ENCODE measurements around the gene IFI30.

IFI30 gene

DNA sequence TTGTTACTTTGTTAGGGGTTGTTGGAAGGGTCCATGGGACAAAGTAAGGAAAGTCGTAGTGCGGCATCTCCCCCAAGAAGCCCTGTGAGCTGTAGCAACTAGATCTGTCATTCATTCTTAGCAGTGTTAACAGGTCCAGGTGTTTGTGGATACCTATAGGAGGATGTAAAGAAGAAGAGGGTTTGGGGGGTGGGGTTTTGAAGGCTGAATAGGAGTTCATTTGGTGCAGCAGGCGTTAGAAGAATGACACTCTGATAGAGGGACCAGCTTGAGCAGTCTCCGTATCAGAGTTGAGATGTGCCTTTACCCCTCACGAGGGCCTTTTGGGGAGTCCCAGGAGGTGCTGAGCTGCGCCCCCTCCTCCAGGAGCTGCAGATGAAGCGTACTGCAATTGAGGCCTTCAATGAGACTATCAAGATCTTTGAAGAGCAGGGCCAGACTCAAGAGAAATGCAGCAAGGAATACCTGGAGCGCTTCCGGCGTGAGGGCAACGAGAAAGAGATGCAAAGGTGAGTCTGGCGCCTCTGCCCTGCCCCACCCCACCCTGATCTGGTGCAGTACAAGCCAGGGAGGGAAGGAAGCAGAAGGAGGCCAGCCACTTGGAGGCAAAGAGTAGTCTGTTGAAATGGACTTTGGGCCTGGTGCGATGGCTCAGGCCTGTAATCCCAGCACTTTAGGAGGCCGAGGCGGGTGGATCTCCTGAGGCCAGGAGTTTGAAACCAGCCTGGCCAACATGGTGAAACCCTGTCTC lies 7.6 kb upstream of the IFI30 start:
- no peaks in the 10 kb centered on the region for H3K27me3 ChIP-seq (ENCODE audit: control insufficient read depth, insufficient read depth, low read length)
- no peaks in the 10 kb centered on the region for H3K9me3 ChIP-seq (ENCODE audit: control insufficient read depth, low read length)
- H3K4me1 ChIP-seq (ENCODE audit: control insufficient read depth, insufficient read depth, low read length) = peaks cover under 1% of the 10 kb centered on the region
- no peaks in the 10 kb centered on the region for H3K36me3 ChIP-seq (ENCODE audit: control insufficient read depth, insufficient read depth, low read length)
- H3K4me3 ChIP-seq (ENCODE audit: low read length) = no peak overlapping the region
- no peak overlapping the region for H3K9ac ChIP-seq (ENCODE audit: low read length)

DNA sequence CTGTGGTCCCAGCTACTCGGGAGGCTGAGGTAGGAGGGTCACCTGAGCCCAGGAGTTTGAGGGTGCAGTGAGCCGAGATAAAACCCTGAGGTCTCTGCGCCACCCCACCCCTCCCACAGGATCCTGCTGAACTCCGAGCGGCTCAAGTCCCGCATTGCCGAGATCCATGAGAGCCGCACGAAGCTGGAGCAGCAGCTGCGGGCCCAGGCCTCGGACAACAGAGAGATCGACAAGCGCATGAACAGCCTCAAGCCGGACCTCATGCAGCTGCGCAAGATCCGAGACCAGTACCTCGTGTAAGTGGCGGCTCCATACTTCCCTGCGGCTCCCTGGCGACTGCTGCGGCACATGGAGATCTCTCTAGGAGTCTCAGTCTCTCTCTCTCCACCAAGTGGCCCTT lies 6.6 kb upstream of the IFI30 start:
- H3K36me3 ChIP-seq (ENCODE audit: control insufficient read depth, insufficient read depth, low read length) = no peaks in the 10 kb centered on the region
- no peaks in the 10 kb centered on the region for H3K9me3 ChIP-seq (ENCODE audit: control insufficient read depth, low read length)
- H3K27me3 ChIP-seq (ENCODE audit: control insufficient read depth, insufficient read depth, low read length) = no peaks in the 10 kb centered on the region
- no peak overlapping the region for H3K4me3 ChIP-seq (ENCODE audit: low read length)
- no peak overlapping the region for H3K9ac ChIP-seq (ENCODE audit: low read length)
- H3K4me1 ChIP-seq (ENCODE audit: control insufficient read depth, insufficient read depth, low read length) = no peaks in the 10 kb centered on the region

- no peak overlapping the region for H3K4me3 ChIP-seq (ENCODE audit: low read length)
- no peak overlapping the region for H3K9ac ChIP-seq (ENCODE audit: low read length)
- H3K27me3 ChIP-seq (ENCODE audit: control insufficient read depth, insufficient read depth, low read length) = no peaks in the 10 kb centered on the region
- H3K9me3 ChIP-seq (ENCODE audit: control insufficient read depth, low read length) = no peaks in the 10 kb centered on the region
- H3K4me1 ChIP-seq (ENCODE audit: control insufficient read depth, insufficient read depth, low read length) = peaks cover under 1% of the 10 kb centered on the region
- H3K36me3 ChIP-seq (ENCODE audit: control insufficient read depth, insufficient read depth, low read length) = no peaks in the 10 kb centered on the region
These were observed 5.5 kb upstream of the IFI30 start for GRCh38 chr19:18167975-18168645.

- H3K36me3 ChIP-seq (ENCODE audit: control insufficient read depth, insufficient read depth, low read length) = no peaks in the 10 kb centered on the region
- H3K4me1 ChIP-seq (ENCODE audit: control insufficient read depth, insufficient read depth, low read length) = peaks cover 4% of the 10 kb centered on the region
- no peak overlapping the region for H3K9ac ChIP-seq (ENCODE audit: low read length)
- H3K27me3 ChIP-seq (ENCODE audit: control insufficient read depth, insufficient read depth, low read length) = no peaks in the 10 kb centered on the region
- H3K4me3 ChIP-seq (ENCODE audit: low read length) = no peak overlapping the region
- no peaks in the 10 kb centered on the region for H3K9me3 ChIP-seq (ENCODE audit: control insufficient read depth, low read length)
These were observed 4.8 kb upstream of the IFI30 start for GRCh38 chr19:18168673-18169381.

- H3K9me3 ChIP-seq (ENCODE audit: control insufficient read depth, low read length) = no peaks in the 10 kb centered on the region
- peaks cover 16% of the 10 kb centered on the region for H3K4me1 ChIP-seq (ENCODE audit: control insufficient read depth, insufficient read depth, low read length)
- H3K36me3 ChIP-seq (ENCODE audit: control insufficient read depth, insufficient read depth, low read length) = no peaks in the 10 kb centered on the region
- no peak overlapping the region for H3K9ac ChIP-seq (ENCODE audit: low read length)
- no peaks in the 10 kb centered on the region for H3K27me3 ChIP-seq (ENCODE audit: control insufficient read depth, insufficient read depth, low read length)
- no peak overlapping the region for H3K4me3 ChIP-seq (ENCODE audit: low read length)
These were observed 2.8 kb upstream of the IFI30 start for GRCh38 chr19:18170714-18171255.

DNA sequence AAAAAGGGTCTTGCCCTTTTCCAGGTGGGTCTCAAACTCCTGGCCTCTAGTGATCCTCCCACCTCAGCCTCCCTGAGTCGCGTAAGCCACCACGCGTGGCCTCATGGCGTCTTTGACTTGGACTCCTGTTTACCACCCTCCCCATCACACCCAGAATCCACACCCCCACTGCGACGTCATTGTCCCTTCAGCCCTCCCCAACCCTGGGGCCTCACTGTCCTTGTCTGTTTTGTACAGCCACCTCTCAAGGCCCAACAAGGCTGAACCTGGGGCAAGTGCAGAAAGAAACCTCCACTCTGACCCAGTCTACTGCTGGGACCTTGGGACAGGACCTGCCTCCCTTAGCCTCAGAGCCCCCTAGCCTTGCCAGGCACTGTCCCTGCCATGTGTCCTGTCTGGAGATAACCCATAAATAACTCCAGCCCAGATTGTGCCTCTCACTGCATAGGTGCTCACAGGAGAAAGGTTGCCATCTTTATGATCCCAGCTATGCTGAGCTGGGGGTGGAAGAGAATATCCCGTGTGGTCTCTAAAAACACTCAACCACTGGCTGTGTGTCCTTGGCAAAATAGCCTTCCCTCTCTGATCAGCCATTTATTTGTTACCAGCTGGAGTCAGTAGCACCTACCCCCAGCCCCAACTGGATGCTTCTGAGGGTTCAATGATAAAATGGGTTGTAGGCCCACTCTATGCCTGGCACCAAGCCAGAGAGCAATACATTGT lies 1.8 kb upstream of the IFI30 start:
- no peak overlapping the region for H3K4me3 ChIP-seq (ENCODE audit: low read length)
- no peak overlapping the region for H3K9ac ChIP-seq (ENCODE audit: low read length)
- H3K27me3 ChIP-seq (ENCODE audit: control insufficient read depth, insufficient read depth, low read length) = no peaks in the 10 kb centered on the region
- H3K9me3 ChIP-seq (ENCODE audit: control insufficient read depth, low read length) = no peaks in the 10 kb centered on the region
- H3K4me1 ChIP-seq (ENCODE audit: control insufficient read depth, insufficient read depth, low read length) = peaks cover 16% of the 10 kb centered on the region
- no peaks in the 10 kb centered on the region for H3K36me3 ChIP-seq (ENCODE audit: control insufficient read depth, insufficient read depth, low read length)

DNA sequence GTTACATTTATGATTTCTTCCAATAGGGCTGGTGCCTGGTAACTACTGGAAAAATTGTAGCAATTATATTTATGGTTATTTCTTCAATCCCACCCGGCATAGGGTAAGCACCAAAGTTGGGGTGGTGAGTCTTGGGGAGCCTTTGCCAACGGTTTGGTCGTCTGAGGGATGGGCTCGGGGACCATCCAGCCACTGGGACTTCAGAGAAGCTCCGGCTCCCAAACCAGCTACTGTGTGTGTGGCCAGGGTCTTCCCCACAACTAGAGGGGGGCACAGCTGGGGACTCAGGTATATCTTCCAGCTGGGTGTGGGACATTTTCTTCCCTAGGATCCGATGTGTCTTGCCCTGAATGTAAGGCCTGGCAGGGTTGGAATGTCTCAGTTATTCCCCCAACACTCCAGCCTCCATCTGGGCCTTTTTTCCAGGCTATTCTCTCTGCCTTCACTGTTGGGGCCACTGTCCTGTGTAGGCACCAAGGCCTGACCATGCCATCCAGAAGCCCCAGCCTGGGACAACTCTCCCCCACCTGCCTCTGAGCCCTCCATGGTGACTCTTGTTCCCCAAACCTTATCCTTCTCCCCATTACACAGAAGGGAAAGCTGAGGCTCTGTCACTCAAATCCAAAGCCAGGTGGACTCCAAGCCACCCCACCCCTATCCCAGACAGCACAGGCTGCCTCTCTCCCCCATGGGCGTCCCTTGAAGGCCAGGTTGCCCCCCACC lies 1.1 kb upstream of the IFI30 start:
- Histone ChIP-seq H3K27me3 (ENCODE audit: control insufficient read depth, insufficient read depth, low read length) (no peaks in the 10 kb centered on the region), H3K9ac (ENCODE audit: low read length) (no peak overlapping the region), H3K36me3 (ENCODE audit: control insufficient read depth, insufficient read depth, low read length) (no peaks in the 10 kb centered on the region), H3K4me3 (ENCODE audit: low read length) (no peak overlapping the region), H3K9me3 (ENCODE audit: control insufficient read depth, low read length) (no peaks in the 10 kb centered on the region), H3K4me1 (ENCODE audit: control insufficient read depth, insufficient read depth, low read length) (peaks cover 16% of the 10 kb centered on the region)

- Histone ChIP-seq H3K9me3 (ENCODE audit: control insufficient read depth, low read length) (no peaks in the 10 kb centered on the region), H3K4me1 (ENCODE audit: control insufficient read depth, insufficient read depth, low read length) (peaks cover 16% of the 10 kb centered on the region), H3K27me3 (ENCODE audit: control insufficient read depth, insufficient read depth, low read length) (no peaks in the 10 kb centered on the region), H3K9ac (ENCODE audit: low read length) (peak overlapping the region; percentile 65), H3K4me3 (ENCODE audit: low read length) (peak overlapping the region; percentile 67), H3K36me3 (ENCODE audit: control insufficient read depth, insufficient read depth, low read length) (no peaks in the 10 kb centered on the region)
These were observed 500 bp upstream of the IFI30 start for GRCh38 chr19:18173054-18173571.

- H3K9ac ChIP-seq (ENCODE audit: low read length) = no peak overlapping the region
- peaks cover 16% of the 10 kb centered on the region for H3K4me1 ChIP-seq (ENCODE audit: control insufficient read depth, insufficient read depth, low read length)
- H3K9me3 ChIP-seq (ENCODE audit: control insufficient read depth, low read length) = no peaks in the 10 kb centered on the region
- H3K27me3 ChIP-seq (ENCODE audit: control insufficient read depth, insufficient read depth, low read length) = no peaks in the 10 kb centered on the region
- H3K4me3 ChIP-seq (ENCODE audit: low read length) = no peak overlapping the region
- no peaks in the 10 kb centered on the region for H3K36me3 ChIP-seq (ENCODE audit: control insufficient read depth, insufficient read depth, low read length)
These were observed 1.4 kb downstream of the IFI30 start for GRCh38 chr19:18174983-18175382.

- no peaks in the 10 kb centered on the region for H3K9me3 ChIP-seq (ENCODE audit: control insufficient read depth, low read length)
- no peaks in the 10 kb centered on the region for H3K27me3 ChIP-seq (ENCODE audit: control insufficient read depth, insufficient read depth, low read length)
- no peak overlapping the region for H3K4me3 ChIP-seq (ENCODE audit: low read length)
- peaks cover 16% of the 10 kb centered on the region for H3K4me1 ChIP-seq (ENCODE audit: control insufficient read depth, insufficient read depth, low read length)
- no peaks in the 10 kb centered on the region for H3K36me3 ChIP-seq (ENCODE audit: control insufficient read depth, insufficient read depth, low read length)
- no peak overlapping the region for H3K9ac ChIP-seq (ENCODE audit: low read length)
These were observed 3.0 kb downstream of the IFI30 start for GRCh38 chr19:18176367-18177310.

Data from mucosa of stomach (tissue), 1 donor.